Epithelial cell of esophagus (primary cell): ENCODE results near the gene RRAD.

Source experiments
- DNase-seq: peaks from one replicate; pipeline ENCODE4 v3.0.0; 2010; ENCODE audit warnings: low read depth
- H3K4me3 ChIP-seq: 2 replicates; pipeline ENCODE4 v1.5.1; 2011; ENCODE audit warnings: mild to moderate bottlenecking, low read length, control low read depth
- TF ChIP-seq, protein P1 (sequence below): IDR thresholded peaks from 2 replicates; pipeline ENCODE4 v1.5.1; 2011; ENCODE audit warnings: low read depth, mild to moderate bottlenecking, low read length, control low read depth, inconsistent platforms; ENCODE audit not compliant: insufficient read depth; ENCODE audit errors: missing control alignments

Gene RRAD

DNA sequence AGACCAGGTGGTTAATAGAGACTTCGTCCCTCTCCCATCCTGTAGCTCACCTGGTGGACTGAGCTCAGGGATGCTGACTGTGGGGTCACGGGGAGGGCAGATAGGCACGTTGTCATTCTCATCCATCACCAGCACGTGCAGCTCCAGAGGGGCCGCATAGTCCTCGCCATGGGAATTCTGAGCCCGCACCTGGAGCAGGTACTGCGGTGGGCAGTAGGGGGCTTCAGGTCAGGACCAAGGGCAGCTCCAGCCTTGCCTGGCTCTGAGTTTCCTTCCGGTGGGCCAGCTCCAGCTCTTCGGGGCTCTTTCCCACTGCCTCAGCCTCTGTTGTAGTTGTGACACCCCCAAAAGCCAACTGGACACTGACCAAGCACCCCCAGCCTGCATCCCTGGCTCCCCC, 12.3 kb downstream of the RRAD start:
- no peak overlapping the region for H3K4me3 ChIP-seq
- TF ChIP-seq, protein P1, sequence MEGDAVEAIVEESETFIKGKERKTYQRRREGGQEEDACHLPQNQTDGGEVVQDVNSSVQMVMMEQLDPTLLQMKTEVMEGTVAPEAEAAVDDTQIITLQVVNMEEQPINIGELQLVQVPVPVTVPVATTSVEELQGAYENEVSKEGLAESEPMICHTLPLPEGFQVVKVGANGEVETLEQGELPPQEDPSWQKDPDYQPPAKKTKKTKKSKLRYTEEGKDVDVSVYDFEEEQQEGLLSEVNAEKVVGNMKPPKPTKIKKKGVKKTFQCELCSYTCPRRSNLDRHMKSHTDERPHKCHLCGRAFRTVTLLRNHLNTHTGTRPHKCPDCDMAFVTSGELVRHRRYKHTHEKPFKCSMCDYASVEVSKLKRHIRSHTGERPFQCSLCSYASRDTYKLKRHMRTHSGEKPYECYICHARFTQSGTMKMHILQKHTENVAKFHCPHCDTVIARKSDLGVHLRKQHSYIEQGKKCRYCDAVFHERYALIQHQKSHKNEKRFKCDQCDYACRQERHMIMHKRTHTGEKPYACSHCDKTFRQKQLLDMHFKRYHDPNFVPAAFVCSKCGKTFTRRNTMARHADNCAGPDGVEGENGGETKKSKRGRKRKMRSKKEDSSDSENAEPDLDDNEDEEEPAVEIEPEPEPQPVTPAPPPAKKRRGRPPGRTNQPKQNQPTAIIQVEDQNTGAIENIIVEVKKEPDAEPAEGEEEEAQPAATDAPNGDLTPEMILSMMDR, result no peak
- DNase-seq, result no peak

DNA sequence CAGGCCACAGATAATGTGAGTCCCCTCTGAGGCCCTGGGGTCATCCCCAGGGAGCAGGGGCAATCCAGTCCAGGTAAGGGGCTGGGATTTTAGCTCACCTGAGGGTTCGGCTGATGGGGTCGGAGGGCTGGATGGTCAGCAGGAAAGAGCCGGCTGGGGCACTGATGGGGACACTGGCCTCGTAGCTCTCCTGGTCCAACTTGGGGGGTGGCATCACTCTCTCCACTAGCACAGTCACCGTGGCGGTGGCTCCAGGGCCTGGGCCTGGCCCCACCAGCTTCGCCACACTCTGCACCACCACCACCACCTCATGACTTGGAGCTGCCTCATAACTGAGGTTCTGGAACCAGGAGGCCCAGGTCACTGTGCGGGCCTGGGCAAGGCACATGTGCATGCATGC, 13.5 kb downstream of the RRAD start:
- no peak for DNase-seq
- H3K4me3 ChIP-seq, result no peak overlapping the region
- TF ChIP-seq, protein P1, result no peak

DNA sequence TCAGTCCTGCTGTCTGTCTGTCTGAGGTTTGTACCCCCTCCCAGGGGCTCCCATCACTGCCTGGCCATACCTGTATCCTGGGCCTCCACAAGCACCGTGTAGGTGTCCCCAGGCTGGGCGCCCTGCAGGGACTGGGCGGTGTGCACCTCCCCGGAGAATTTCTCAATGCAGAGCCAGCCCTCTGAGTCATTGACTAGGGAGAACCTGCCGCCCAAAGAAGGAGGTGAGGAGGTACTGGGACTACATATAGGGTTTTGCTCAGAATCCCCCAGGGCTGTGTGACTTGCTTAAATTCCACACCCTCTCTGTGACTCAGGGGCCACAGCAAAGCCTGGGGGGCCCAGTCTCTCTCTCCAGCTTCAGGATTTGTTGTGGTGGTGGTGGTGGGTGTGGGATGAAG, 14.2 kb downstream of the RRAD start:
- peak overlapping the region; percentile 34 for H3K4me3 ChIP-seq

DNA sequence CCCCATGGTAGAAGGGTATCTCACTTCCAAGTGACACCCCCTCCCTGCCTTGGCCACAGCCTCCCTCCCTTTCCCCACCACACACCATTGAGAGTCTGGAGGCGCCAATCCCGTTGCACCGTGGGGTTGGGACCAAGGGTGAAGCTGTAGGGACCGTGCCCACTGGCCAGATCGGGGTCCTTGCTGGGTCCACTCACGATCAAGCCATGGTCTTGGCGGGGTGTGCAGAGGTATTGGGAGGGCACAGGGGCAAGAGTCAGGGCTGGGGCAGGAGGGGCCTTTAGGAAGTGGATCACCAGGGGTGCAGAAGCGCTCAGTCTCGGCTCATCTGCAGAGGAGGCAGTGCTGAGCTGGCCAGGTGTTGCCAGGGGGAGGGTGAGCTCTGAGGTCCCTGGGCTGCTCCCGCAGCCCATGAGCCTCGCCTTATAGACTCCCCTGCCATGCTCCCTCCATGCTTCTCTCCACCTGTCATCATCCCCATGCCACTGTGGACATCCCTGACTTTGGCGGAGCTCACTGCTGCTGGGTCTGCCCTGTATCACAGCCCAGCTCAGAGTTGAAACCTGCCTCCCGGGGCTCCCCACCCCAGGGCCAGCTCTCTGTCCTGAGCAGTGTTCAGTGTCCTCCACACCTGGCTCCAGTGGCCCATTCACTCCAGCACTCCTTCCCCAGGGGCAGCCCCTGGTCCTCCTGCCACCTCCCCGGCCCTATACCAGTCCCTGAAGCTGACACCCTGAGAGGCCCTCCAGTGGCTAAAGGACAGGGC, 15.0 kb downstream of the RRAD start:
- no peak for DNase-seq
- peak overlapping the region; percentile 34 for H3K4me3 ChIP-seq
- TF ChIP-seq, protein P1, result no peak

More for the DNA sequence above, 14.2 kb downstream of the RRAD start:
- peak; percentile 93 for DNase-seq
- TF ChIP-seq, protein P1, result peak; percentile 2

DNA sequence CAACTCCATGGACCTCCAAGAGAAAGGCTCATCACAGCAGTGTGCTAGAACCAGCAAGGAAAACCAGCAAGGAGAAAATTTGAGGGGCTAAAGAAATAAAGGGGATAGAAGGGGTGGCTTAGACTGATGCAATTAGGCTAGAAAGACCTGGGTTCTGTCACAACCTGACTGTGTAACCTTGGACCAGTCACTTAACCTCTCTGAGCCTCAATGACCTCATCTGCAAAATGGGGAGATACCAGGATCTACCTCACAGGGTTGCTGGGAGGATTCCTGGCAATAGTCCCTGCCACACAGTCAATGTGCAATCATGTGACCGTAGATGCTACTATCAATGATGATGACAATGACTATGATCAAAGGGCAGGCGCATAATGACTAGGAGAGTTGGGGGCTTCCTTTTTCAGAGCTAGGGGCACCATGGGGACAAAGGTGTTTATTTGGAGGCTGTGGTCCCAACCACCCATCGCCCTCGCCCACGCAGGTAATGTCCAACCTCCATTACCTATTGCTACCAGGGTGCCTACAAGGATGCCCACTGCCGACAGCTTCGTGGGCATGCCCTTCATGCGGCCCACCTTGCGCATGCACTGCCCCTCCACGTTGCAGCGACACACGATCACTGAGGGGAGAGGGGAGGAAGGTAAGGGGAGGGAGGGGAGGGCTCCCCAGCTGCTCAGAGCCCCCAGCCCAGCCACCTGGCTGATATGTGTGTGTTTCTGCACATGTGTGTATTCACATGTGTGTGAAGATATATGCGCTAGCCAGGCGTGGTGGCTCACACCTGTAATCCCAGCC, 16.4 kb downstream of the RRAD start:
- TF ChIP-seq, protein P1, result no peak
- H3K4me3 ChIP-seq, result no peak overlapping the region
- DNase-seq, result no peak

DNA sequence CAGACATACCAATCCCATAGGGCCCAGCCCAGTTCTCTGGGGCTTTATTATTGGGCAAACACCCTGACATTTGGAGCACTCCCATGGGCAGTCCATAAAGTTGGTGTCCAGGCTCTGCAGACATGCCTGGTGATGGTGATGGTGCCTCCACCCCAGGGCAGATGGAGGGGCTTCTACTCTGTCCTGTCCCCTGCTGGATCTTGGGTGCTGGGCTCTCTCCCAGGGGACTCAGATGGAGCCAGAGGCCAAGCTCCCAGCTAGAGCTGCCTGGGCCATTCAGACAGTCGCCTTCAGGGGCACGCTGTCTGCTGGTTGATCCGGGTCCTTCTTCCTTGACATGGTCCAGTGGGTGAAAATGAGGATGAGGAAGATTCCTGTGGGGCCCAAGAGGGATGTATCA, 17.2 kb downstream of the RRAD start:
- H3K4me3 ChIP-seq, result no peak overlapping the region
- TF ChIP-seq, protein P1, result no peak
- DNase-seq, result no peak
